ENCODE measurements around the gene MUC5B.
"Not testable (repeated sequence)": the region's sequence is repeated elsewhere in the genome, so short reads cannot be mapped to it uniquely, and the experiment has no call there.

MUC5B gene

DNA sequence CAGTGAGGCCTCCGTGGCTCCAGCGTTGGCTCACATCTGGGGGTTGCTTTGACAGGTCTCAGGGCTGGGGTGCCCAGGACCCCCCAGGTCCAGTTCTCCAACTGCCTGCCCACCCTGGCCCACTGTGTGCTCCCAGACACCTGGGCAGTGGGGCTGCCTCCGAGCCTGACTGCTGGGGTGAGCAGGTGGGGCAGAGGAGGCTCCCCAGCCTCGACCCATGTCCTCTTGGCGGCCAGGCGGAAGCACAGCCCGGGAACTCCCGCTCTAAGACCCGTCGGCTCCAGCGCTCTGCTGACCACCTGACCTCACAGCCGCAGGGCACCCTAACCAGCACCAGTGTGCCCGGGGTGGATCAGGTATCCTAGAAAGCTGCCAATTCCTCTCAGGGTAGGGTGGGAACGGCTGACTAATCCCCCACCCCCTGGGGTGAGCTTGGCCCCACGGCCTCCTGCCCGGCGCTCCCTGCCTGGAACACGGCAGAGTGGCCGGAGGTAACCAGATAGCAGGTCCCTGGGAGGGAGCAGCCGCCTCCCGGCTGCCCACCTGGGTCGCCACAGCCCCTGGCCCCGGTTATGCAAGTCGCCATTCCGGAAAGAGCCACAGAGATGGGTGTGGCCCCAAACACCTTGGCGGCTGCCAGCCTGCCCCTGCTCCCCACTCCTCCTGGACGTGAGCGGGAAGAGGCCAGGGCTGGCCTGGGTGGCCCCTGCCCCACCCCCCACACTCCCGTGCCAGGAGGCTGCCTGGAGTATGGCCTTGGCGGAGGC, 19.2 kb upstream of the MUC5B start:
- DNase-seq: no peak

DNA sequence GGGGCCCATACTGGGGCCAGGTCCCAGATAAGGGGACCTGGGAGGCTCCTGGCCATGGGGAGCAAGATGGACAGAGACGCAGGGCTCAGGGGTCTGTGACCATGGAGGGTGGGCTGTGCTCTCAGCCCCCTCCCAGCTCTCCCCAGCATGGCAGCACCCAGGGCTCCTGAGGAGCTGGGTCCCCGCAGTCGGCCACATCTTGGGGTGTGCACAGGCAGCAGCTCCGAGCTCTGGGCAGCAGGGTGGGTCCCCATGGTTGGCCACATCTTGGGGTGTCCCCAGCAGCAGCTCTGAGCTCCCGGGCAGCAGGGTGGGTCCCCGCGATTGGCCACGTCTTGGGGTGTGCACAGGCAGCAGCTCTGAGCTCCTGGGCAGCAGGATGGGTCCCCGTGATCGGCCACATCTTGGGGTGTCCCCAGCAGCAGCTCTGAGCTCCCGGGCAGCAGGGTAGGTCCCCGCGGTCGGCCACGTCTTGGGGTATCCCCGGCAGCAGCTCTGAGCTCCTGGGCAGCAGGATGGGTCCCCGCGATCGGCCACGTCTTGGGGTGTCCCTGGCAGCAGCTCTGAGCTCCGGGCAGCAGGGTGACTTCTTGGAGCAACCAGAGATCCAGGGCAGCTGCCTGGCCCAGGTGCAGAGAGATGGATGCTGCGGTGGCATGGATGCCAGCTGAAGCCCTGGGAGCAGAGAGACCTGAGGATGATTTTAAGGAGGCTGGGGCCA, 18.3 kb upstream of the MUC5B start:
- DNase-seq: no peak

DNA sequence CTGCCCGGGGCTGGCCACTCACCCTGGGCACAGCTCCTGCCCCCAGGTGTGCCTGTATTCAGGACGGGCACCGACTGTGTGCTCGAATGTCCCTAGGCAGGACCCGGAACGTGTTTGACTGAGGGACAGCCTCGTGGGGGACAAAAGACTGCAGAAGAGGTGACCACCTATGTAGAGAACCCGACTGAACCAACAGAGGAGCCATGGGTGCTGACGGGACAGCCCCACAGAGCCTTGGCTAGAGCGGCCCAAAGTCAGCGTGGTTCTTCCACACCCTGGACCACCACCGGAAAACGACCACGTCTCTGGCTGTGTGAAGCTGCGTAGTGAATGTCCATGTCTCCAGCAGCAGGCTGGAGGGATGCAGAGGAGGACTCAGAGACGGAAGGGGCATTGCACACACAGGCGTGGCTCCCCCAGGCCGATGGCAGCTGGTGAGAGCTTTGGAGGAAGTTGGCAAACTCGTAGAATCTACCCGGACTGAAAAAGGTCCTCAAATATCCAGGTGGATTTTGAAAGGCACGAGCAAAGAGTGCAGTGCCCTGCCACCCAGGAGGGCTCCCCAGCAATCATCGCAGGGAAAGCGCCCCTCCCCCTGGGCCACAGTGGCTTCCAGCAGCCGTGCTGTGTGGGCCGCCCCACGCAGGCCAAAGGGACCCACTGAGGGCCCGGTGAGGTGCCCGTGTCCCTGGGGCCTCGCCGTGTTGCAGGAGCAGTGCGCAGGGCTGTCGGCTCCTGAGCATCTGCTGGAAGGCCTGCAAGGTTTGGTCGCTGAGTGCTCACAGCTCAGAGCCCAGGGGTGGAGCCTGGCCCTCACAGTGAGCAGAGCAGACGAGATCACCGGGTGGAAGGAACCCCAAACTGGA, 17.5 kb upstream of the MUC5B start:
- no peak for DNase-seq

DNA sequence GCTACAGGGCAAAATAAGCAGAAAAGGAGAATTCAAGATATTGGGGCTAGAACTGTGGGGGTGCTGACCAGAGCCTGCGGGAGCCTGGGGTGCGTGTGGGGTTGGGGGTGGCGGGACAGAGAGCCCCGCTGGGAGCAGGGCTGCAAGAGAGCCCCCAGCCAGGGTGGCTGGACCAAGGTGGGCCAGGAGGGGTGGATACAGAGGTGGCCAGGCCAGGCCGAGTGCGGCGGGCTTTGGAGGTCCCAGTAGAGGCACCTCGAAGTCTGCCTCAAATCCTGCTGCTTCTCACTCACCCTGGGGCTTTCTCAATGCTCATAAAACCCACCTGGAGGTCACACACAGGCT, 16.9 kb upstream of the MUC5B start:
- DNase-seq: no peak

DNA sequence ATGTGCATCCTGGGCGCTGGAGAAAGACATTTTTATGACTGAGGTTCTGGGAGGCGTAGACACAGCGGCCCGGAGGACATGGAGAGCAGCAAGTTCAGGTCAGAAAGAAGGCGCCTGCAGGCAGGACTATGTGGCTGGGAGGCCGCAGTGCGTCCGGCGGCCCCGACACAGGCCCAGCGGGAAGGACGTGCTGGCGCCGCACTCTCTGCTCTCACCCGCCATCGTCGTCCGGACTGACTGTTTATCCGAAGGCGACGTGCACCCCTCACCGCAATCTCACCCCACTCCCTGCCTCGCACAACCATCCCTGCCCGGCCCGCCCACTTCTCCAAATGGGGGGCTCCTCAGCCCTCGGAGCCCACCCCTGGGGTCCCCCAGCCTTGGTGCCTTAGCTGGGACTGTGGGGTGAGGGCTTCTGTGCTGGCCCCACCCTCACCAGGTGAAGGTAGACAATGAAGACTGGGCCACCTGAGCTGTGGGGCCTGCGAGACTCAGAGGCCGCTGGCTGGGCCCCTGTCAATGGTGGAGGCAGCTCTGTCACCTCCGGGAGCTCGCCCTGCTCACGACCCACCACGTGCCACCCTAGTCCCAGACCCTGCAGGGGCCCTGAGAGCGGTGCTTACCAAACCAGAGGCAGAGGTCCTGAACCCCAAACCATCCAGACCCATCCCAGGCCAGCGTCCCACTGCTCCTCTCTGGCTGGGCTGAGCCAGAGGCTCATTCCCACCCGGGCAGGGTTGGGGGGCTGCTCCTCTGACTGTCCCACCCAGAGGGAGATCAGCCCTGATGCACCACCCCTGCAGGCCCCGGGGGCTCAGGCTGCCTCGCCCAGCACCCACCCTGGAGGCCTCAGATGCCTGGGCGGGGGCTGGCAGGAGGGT, 16.2 kb upstream of the MUC5B start:
- no peak for DNase-seq

DNA sequence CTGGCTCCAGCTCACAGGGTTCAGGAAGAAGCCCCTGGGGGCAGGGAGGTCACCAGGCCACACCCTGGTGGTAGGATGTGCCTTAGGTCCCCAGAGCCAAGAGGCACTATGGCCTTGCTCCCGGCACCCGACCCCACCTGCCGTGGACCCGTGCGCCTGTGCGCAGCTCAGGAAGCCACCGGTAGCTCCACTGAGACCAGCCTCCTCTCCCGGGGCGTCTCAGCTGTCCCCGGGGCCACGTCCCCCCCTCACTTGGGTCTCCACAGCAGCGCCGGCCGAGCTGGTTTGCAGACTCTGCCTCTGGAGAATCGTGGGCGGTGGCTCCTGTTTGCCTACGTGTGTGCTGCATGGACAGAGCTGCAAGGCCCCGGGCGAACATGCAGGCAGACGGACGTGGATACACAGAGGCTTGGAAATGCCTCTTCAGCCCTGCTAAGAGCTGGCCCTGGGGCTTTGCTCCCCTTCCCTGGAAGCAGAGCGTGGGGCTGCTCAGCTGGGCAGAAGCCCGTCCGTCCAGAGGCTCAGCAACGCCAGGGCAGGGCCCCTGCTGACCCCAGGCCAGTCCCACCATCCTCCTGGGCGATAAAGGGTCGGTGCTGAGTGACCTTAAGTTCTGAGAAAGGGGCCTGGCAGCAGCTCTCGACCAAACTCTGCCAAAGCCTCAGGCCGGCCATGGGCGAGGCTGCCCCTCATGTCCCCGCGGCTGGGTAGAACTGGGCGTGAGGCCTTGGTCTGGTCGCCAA, 15.3 kb upstream of the MUC5B start:
- no peak for DNase-seq

DNA sequence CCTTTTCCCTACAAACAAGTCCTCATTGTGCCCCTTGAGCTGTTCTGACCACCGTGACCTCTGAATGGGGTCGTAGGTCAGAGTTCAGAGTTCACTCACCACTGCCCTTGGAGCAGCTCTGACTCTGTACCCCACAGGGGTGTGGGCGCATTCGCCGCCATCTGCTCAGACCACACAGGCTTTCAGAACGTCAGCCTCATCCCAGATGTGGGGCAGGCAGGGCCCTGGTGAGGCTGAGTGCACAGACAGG, 14.8 kb upstream of the MUC5B start:
- no peak for DNase-seq

DNA sequence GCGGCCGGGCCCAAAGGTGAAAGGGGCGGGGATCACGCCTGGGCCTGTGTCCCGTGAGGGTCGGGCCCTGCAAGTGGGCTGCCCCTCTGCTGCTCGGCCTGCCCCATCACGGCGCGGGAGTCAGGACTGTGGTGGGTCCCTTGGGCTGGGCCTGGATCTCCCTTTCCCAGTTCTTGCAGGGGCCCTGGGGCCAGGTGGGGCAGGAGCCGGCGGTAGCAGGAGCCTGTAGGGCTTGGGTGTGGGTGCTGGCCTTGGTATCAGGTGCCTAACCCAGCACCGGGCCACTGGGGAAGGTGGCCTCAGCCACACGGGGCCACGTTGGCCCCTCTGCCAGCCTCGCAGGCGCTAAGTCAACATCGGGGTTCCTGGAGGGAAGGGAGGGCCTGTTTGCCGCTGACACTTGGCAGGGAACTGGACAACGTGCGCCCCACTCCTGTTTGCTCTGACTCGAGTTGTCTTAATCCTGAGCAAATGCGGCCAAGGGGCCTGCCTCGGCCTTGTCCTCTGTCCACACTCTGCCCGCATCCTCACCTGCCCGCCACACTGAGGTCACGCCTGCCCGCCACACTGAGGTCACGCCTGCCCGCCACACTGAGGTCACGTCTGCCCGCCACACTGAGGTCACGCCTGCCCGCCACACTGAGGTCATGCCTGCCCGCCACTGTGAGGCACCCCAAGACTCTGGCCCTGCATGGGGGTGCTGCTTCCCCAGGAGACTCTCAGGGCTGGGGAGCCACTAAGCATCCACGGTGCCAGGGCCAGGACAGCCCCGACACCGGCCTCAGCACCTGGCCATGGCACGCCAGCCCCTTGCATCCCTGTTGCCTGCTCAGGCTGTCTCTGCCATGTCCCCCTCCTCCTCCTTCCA, 14.2 kb upstream of the MUC5B start:
- DNase-seq: no peak

DNA sequence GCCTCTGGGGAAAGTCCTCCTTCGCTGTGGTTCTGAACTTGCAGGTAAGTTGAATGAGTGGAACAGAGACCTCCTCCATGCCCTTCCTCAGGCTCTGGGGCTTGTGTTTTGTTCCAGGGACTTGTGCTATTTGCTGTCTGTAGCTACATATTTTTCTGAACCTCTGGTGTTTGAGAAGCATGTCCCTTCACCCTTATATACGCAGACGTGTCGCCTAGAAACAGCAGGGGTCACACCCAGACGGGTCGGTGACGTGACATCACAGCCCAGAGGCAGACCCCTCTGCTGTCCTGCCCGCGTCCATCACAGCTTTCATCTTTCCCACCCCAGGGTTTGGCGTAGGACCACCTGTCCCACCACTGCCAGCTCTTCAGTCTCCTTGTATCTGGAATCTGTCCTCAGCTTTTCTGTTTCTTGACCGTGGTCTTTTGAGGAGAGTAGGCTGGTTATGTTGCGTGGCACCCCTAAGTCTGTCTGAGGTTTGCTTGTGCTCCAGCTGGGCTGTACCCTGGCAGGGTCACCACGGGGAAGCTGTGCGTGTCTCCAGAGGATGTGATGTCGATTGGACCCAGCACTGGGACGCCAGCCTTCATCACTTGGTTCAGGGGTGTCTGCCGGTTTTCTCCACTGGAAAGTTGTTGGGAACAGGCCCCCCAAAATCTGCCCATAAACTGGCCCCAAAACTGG, 13.4 kb upstream of the MUC5B start:
- DNase-seq: no peak

DNA sequence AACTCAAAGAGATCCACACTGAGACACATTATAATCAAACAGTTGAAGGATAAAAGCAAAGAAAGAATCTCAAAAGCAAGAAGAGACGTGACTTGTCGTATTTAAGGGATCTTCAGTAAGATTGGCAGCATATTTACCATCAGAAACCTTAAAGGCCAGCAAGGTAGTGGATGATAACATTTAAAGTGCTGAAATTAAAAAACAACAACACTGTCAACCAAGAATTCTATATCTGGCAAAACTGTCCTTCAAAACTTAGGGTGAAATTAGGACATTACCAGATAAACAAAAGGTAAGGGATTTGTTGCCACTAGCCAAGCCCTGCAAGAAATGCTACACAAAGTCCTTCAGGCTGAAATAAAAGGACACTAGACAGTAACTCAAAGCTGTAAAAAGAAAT, 11.0 kb upstream of the MUC5B start:
- DNase-seq: no peak

DNA sequence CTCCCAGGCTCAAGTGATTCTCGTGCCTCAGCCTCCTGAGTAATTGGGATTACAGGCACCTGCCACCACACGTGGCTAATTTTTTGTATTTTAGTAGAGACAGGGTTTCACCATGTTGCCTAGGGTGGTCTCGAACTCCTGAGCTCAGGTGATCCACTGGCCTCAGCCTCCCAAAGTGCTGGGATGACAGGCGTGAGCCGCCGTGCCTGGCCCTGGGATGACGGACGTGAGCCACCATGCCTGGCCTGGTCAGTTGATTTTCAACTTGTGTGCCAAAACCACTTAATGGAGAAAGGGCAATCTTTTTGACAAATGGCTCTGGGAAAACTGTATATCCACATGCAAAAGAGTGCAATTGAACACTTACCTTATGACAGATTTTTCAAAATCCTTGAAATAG, 7.0 kb upstream of the MUC5B start:
- not testable (repeated sequence) for DNase-seq

DNA sequence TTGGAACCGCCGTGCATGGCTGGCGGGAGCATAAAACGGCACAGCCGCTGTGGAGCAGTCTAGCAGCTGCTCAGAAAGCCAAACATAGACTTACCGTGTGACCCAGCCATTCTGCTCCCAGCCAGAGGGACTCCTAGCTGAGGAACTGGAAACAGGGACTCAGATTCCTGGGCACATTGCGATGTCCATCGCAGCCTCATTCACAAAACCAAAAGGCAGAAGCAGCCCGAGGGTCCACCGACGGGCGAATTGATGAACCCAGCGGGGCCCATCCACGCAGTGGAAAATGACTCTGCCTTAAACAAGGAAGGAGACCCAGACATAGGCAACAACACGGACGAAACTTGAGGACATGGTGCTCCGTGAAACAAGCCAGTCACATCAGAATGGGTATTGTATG, 5.7 kb upstream of the MUC5B start:
- no peak for DNase-seq

DNA sequence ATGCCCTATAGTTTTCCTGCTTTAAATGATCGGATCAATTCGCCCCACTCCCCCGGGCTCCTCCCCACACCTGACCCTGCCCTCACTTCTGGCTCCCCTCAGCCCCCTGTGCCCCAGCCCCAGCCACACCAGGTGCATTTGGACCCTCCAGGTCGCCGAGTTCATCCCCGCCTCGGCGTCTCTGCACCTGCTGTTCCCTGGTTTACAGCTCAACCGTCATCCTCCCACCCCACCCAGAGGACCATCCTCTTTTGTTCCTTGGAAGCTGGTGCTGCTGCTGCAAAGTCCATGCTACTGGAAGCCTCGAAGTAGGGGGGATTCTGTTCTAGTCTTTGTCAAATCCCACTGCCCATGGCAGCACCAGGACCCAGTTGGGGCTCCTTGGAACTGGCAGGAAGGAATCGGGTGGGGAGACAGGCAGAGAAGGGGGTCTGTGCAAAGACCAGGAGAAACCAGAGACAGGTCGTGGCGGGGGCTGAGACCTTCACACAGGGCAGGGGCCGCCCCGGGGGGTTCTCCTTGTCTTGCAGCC, 4.5 kb upstream of the MUC5B start:
- no peak for DNase-seq

DNA sequence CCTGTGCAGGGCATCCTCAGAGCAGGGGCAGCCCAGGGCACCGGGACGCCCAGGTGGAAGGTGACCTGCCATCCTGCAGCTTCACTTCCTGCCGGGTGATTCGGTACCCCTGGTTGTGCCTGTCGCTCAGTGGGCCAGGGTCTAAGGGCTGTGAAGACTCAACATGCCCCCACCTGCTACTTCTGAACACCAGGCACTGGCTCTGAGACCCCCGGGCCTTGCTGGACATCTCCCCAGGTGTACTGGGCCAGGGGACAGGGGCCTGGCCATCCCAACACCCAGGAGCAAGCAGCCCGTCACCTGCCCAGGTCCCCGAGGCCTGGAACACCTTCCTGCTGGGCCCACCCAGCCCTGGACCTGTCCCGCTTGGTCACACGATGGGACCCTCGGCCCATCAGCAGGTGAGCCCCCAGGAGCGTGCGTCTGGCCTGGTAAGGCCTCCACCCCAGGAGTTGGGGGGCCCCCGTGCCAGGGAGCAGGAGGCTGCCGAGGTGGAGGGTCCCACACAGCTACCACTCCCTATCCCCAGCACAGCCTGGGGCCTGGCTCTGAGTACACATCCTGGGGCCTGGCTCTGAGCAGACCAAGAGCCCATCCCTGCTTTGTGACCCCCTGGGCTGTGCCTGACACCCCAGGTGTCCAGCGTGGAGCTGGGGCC, 3.9 kb upstream of the MUC5B start:
- DNase-seq: no peak

DNA sequence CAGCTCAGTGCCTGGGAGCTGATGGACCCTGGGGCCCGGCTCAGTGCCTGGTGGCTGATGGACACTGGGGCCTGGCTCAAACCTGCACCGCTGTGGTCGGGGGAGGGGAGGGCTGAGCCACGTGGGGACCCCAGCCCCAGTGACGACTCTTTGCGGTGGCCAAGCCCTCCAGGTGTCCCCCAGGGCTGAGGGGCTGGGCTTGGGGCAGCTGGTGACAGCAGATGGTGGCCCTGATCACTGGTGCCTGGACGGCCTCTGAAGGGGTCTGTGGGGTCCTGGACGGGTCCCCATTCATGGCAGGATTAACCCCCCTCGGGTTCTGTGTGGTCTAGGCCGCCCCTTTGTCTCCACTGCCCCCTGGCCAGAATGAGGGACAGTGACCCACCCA, 3.4 kb upstream of the MUC5B start:
- DNase-seq: no peak

DNA sequence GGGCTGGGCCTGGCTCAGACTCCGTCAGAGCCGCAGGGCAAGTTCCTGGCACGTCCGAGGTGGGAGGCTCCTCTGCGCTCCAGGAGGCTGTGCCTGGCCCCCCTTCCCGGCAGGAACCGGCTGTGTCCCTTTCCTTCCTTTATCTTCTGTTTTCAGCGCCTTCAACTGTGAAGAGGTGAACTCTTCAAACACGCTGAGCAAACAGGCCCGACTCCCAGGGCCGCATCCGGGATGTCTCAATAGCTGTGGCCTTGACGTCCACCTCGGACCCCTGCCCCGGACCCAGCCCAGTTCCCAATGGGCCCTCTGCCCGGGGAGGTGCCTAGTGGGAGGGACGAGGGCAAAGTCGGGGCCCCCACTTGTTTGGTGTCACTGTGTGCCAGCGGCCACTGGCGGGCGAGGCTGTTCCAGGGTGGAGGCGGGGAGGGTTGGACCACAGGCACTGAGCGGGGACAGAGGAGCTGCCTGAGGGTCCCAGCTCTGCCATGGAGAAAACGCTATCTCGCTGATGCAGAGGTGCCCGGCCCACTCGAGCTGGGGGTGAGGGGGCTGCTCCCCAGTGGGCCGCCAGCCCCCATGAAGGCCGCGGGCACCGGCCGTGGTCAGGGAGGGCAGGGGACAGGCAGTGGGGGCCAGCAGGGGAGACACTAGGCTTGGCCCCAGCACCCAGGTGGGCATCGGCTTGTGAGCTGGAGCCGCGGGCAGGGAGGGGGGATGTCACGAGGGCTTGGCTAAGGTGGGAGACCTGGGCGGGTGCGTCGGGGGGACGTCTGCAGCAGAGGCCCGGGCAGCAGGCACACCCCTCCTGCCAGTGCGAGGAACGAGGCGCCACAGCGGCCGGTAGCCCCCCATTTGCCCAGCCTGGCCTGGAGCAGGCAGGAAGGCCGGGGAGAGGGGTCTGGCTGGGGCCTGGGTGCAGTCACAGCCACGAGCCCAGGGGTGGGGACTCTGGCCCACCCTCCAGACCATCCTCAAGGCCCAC, 2.7 kb upstream of the MUC5B start:
- DNase-seq: no peak

DNA sequence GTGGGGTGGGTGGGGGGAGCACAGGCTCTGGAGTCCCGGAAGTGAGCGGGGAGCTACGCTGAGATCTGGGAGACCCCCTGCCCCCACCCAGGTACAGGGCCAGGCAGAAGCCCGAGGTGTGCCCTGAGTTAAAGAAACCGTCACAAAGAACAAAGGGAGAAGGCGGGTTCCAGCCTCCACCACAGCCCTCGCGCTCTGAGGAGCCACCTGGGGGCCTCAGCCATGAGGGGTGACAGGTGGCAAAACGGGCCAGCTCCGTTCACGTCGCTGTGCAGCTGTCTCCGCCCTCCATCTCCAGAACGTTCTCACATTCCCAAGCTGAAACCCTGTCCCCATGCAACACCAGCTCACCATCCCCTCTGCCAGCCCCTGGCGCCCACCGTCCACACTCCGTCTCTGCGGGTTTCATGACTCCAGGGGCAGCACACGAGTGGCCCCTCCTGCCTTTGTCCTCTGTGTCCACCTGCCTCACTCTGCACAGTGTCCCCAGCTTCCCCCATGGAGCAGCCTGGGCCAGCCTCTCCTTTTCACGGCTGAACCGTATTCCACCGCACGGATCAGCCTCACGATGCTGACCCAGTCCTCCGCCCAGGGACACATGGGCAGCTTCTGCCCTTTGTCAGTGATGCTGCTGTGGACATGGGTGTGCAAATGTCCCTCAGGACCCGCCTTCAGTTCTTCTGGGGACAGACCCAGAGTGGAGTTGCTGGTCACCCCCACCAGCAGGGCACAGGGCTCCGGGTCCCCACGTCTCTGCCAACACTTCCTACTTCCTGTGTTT, 1.7 kb upstream of the MUC5B start:
- no peak for DNase-seq

DNA sequence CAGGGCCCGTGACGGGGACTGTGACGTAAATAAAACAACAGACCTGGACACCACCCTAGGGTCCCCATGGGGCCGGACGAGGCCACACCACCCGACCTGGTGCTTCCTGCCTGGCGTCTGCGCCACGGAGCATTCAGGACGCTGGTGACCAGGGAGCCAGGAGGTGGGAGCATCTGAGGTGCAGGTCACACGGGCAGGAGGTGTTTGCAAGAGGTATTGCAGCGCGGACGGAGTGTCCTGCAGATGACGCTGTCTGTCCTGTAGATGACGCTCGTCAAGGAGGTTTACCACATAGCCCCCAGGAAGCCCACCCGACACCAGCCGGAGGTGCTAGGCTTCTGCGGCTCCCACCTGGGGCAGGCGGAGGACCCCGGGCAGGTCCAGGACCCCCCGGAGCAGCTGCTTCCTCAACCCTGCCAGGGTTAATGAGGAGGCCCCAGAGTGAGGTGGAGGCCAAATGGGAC, 986 bp upstream of the MUC5B start:
- no peak for DNase-seq

Measured in activated gamma-delta T cell treated with Interleukin-2 at 50 U/mL for 16 hours (primary cell).